GM12878 (cell line): ENCODE data around the gene NACAD. TPM values are rescaled to one million over a fixed set of nuclear protein-coding genes. Genes with fewer than 3 reads are reported as not detected.
"Not testable (repeated sequence)": the region's sequence is repeated elsewhere in the genome, so short reads cannot be mapped to it uniquely, and the experiment has no call there.

Experiments
- ATAC-seq: fragments of 200-7000 bp; cut with Tn5 transposase; 3 replicates; pipeline ENCODE4 v1.9.1; 2020; ENCODE audit warnings: mild to moderate bottlenecking, moderate library complexity
- BruUV-seq: library from RNA; stranded (reverse); fragments of 400-500 nt; replicated peaks from 2 replicates; lab custom pipeline; 2021; lab: Mats Ljungman, UMichigan
- CTCF ChIA-PET: fragments of 300-600 bp; sonication (Branson Sonifier 250); formaldehyde crosslinking; extraction: SDS; loops from one replicate; lab custom pipeline; 2021; ENCODE audit warnings: inconsistent platforms; lab: Yijun Ruan, JAX
- POLR2A ChIA-PET: fragments of 350-600 bp; formaldehyde crosslinking; extraction: SDS; loops from one replicate; lab custom pipeline; 2021; ENCODE audit warnings: inconsistent platforms; lab: Charles Lee
- RAD21 ChIA-PET: fragments of 300-600 bp; sonication (Branson Sonifier 250); formaldehyde crosslinking; loops from one replicate; lab custom pipeline; 2023; ENCODE audit warnings: antibody characterized with exemption; ENCODE audit not compliant: unreplicated experiment; lab: Charles Lee
- SMC1A ChIA-PET: fragments of 300-600 bp; sonication (Branson Sonifier 250); formaldehyde crosslinking; loops from one replicate; lab custom pipeline; 2023; ENCODE audit not compliant: unreplicated experiment, uncharacterized antibody; lab: Charles Lee
- DNase-seq: peaks from one replicate; pipeline ENCODE4 v3.0.0-alpha.2; 2011; ENCODE audit warnings: low read depth, low spot score
- FAIRE-seq: peaks from 3 replicates; lab custom pipeline; 2011; peaks lifted over from hg19 to GRCh38; lab: Jason Lieb, UNC
- H2AFZ ChIP-seq: 2 replicates; pipeline ENCODE4 v1.6.0; 2011; ENCODE audit warnings: low read depth, low read length, control low read depth; ENCODE audit not compliant: control insufficient read depth
- H3K27ac ChIP-seq: 2 replicates; pipeline ENCODE4 v1.5.1; 2011; ENCODE audit warnings: control low read depth; ENCODE audit not compliant: control insufficient read depth, insufficient read depth
- H3K27me3 ChIP-seq, 2 experiments: replicated peaks in 1 of 2; 2 replicates each; pipeline versions ENCODE4 v1.6.0 to v1.6.1; 2011; ENCODE audit warnings: low read length in 1 of 2; ENCODE audit not compliant: control insufficient read depth in 2 of 2, insufficient read depth in 2 of 2
- H3K36me3 ChIP-seq, 2 experiments: 2 replicates each; pipeline ENCODE4 v1.5.1; 2011; ENCODE audit warnings: low read length in 1 of 2; ENCODE audit not compliant: control insufficient read depth in 2 of 2, insufficient read depth in 2 of 2
- H3K4me1 ChIP-seq: 2 replicates; pipeline ENCODE4 v1.6.1; 2011; ENCODE audit warnings: mild to moderate bottlenecking, low read length, moderate library complexity, mixed read lengths; ENCODE audit not compliant: control insufficient read depth, insufficient read depth
- H3K4me2 ChIP-seq: 2 replicates; pipeline ENCODE4 v1.6.0; 2011; ENCODE audit warnings: control low read depth; ENCODE audit not compliant: control insufficient read depth, insufficient read depth
- H3K4me3 ChIP-seq: fragments of 200-600 bp; sonication (generic); 2 replicates; pipeline ENCODE4 v1.5.1; 2016
- H3K79me2 ChIP-seq: 2 replicates; pipeline ENCODE4 v1.6.0; 2011; ENCODE audit warnings: low read length; ENCODE audit not compliant: control insufficient read depth, insufficient read depth
- H3K9ac ChIP-seq: 2 replicates; pipeline ENCODE4 v1.8.0; 2011; ENCODE audit warnings: low read length, control low read depth, mixed read lengths; ENCODE audit not compliant: control insufficient read depth, insufficient read depth
- H3K9me3 ChIP-seq: replicated peaks from 3 replicates; pipeline ENCODE4 v1.5.1; 2011; ENCODE audit warnings: mild to moderate bottlenecking, low read length; ENCODE audit not compliant: control insufficient read depth, insufficient read depth
- H4K20me1 ChIP-seq: 2 replicates; pipeline ENCODE4 v1.6.0; 2011; ENCODE audit not compliant: control insufficient read depth, insufficient read depth
- SPI1 ChIP-seq: IDR thresholded peaks from 2 replicates; pipeline ENCODE4 v1.6.1; 2011; ENCODE audit warnings: low read depth, mild to moderate bottlenecking, low read length, moderate library complexity, borderline replicate concordance; ENCODE audit not compliant: insufficient read depth
- ZNF384 ChIP-seq: IDR thresholded peaks from 2 replicates; pipeline ENCODE4 v1.6.1; 2012; ENCODE audit warnings: low read depth, mild to moderate bottlenecking, low read length, improper control_type of control experiment, borderline replicate concordance
- WGBS: methylation state at CpG from one replicate; pipeline ENCODE4 v1.1.6; 2016; ENCODE audit warnings: low lambda C conversion rate; ENCODE audit not compliant: insufficient replicate concordance, insufficient coverage; ENCODE audit errors: missing lambda C conversion rate; 5-methylcytosine and 5-hydroxymethylcytosine counted together
- in situ Hi-C: fragments of 300-500 bp; cut with MboI; formaldehyde crosslinking; loops from 9 replicates; pipeline ENCODE4 v1.14.3; 2018; ENCODE audit warnings: mixed read lengths
- intact Hi-C: fragments of 100-400 bp; cut with micrococcal nuclease; formaldehyde crosslinking; loops from one replicate; pipeline ENCODE4 v1.14.2; 2022; ENCODE audit not compliant: unreplicated experiment
- polyA plus RNA-seq, 11 experiments: library from polyadenylated mRNA; depleted of rRNA in 4 of 11; unstranded in 6 of 11; stranded (reverse) in 5 of 11; fragments of >200 nt; fragmentation: Nextera tagmentation in 4 of 11; fragmentation: Illumina TruSeq in 1 of 11; extraction: Ambion mirVana in 4 of 11; extraction: Trizol in 1 of 11; gene quantifications; 1 replicate in 1 of 11; 2 replicates in 10 of 11; pipeline versions ENCODE4 v1.2.1 to v1.2.3, GENCODE V29; 2011 to 2016; ENCODE audit warnings: inconsistent platforms in 2 of 11, missing spikeins in 2 of 11, low read depth in 1 of 11
- total RNA-seq, 4 experiments: library from RNA; depleted of rRNA in 3 of 4; stranded (reverse); fragments of >200 nt in 3 of 4; fragmentation: Illumina TruSeq in 1 of 4; extraction: Trizol in 1 of 4; gene quantifications; 2 replicates each; pipeline versions ENCODE4 v1.2.1 to v1.2.3, GENCODE V29; 2013 to 2021
- TF ChIP-seq, protein P1 (sequence below): fragments of 450-650 bp; IDR thresholded peaks from 2 replicates; pipeline ENCODE4 v1.6.1; 2017; ENCODE audit warnings: mild to moderate bottlenecking, moderate library complexity

Gene NACAD
- total and polyA plus RNA-seq, 10 of the 15 experiments (the other 5 are each of a cell fraction or from before 2014, with no cell fraction given), result not detected

DNA sequence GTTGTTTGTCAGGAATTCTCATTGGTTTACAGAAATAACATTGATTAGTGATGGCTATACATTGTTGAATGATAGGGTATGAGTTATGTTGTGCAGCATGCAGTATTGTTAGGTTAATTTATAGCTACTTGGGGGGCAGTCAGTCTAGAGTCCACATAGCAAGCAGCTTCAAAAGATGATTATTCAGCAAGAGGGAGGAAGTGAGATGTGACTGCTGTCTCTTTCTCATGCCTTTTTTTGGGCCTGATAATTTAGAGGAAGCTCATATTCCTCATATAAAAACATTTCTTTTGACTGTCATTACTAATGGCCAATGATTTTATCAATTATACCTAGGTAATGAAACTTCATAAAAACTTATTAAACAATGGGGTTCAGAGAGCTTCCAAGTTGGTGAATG lies 26.2 kb upstream of the NACAD start:
- Histone ChIP-seq H3K79me2 (peaks cover 16% of the 10 kb centered on the region), H3K9ac (no peak overlapping the region), H3K4me1 (no peaks in the 10 kb centered on the region; the same call in 1 of the 2 replicates), H3K27me3 (no peaks in the 10 kb centered on the region; a peak in 1 of 4 replicates), H3K27ac (no peak overlapping the region), H3K4me2 (no peak overlapping the region), H3K4me3 (no peak overlapping the region), H2AFZ (no peak overlapping the region), H4K20me1 (no peaks in the 10 kb centered on the region), H3K9me3 (no peaks in the 10 kb centered on the region), H3K36me3 (no peaks in the 10 kb centered on the region)
- ChIA-PET RAD21 (interaction anchor here (0.8 to 4.4 kb wide), 4 partner anchors 18 to 141 kb away, joined by 3 to 20 read pairs (median 6); no protein-coding TSS in a partner anchor), SMC1A (interaction anchor here (1.0 to 7.1 kb wide), 8 partner anchors 21 to 271 kb away, joined by 3 to 61 read pairs (median 3); partner anchors contain the start of gene CCM2), CTCF (interaction anchor here (0.6 to 5.9 kb wide), 7 partner anchors 9 to 767 kb away, joined by 3 to 39 read pairs (median 4); no protein-coding TSS in a partner anchor), POLR2A (interaction anchor here (0.7 kb wide), 1 partner anchor 259 kb away, joined by 3 read pairs; no protein-coding TSS in a partner anchor)
- FAIRE-seq (no peak), ATAC-seq (no peak), DNase-seq (no peak)
- intact Hi-C loops, result loop anchor here (5.0 kb wide), 2 partner anchors 88 to 268 kb away; partner anchors contain the start of gene H2AZ2
- no TSS peak for BruUV-seq
- in situ Hi-C loops, result no loop called here
- TF ChIP-seq ZNF384, result no peak
- peak; percentile 39; the same call in 1 of the 2 replicates for TF ChIP-seq SPI1
- TF ChIP-seq, protein P1, sequence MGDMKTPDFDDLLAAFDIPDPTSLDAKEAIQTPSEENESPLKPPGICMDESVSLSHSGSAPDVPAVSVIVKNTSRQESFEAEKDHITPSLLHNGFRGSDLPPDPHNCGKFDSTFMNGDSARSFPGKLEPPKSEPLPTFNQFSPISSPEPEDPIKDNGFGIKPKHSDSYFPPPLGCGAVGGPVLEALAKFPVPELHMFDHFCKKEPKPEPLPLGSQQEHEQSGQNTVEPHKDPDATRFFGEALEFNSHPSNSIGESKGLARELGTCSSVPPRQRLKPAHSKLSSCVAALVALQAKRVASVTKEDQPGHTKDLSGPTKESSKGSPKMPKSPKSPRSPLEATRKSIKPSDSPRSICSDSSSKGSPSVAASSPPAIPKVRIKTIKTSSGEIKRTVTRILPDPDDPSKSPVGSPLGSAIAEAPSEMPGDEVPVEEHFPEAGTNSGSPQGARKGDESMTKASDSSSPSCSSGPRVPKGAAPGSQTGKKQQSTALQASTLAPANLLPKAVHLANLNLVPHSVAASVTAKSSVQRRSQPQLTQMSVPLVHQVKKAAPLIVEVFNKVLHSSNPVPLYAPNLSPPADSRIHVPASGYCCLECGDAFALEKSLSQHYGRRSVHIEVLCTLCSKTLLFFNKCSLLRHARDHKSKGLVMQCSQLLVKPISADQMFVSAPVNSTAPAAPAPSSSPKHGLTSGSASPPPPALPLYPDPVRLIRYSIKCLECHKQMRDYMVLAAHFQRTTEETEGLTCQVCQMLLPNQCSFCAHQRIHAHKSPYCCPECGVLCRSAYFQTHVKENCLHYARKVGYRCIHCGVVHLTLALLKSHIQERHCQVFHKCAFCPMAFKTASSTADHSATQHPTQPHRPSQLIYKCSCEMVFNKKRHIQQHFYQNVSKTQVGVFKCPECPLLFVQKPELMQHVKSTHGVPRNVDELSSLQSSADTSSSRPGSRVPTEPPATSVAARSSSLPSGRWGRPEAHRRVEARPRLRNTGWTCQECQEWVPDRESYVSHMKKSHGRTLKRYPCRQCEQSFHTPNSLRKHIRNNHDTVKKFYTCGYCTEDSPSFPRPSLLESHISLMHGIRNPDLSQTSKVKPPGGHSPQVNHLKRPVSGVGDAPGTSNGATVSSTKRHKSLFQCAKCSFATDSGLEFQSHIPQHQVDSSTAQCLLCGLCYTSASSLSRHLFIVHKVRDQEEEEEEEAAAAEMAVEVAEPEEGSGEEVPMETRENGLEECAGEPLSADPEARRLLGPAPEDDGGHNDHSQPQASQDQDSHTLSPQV, result no peak

DNA sequence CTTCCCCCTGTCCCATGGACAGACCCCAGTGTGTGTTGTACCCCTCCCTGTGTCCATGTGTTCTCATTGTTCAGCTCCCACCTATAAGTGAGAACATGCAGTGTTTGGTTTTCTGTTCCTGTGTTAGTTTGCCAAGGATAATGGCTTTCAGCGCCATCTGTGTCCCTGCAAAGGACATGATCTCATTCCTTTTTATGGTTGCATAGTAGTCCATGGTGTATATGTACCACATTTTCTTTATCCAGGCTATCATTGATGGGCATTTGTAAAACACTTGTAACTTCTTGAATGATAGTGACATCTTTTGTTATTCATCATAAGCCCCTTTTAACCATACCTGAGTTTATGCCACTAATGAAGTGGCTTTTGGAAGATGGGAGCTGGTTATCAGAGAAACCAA lies 25.5 kb upstream of the NACAD start:
- H3K4me3 ChIP-seq, H3K4me2 ChIP-seq, BruUV-seq, H4K20me1 ChIP-seq, H2AFZ ChIP-seq, H3K36me3 ChIP-seq, POLR2A ChIA-PET, H3K27me3 ChIP-seq, H3K4me1 ChIP-seq, H3K9ac ChIP-seq, in situ Hi-C loops, FAIRE-seq, H3K27ac ChIP-seq, ATAC-seq, DNase-seq, H3K9me3 ChIP-seq: not testable (repeated sequence)
- H3K79me2 ChIP-seq, result peaks cover 22% of the 10 kb centered on the region
- CTCF ChIA-PET, result interaction anchor here (1.0 to 5.9 kb wide), 6 partner anchors 9 to 257 kb away, joined by 3 to 39 read pairs (median 4); no protein-coding TSS in a partner anchor
- RAD21 ChIA-PET, result interaction anchor here (0.8 to 4.4 kb wide), 4 partner anchors 19 to 140 kb away, joined by 3 to 20 read pairs (median 6); no protein-coding TSS in a partner anchor
- SMC1A ChIA-PET, result interaction anchor here (0.9 to 7.1 kb wide), 9 partner anchors 20 to 270 kb away, joined by 3 to 61 read pairs (median 3); partner anchors contain the start of gene CCM2
- WGBS, result 31% methylated on average over 1 of the region's 1 CpG
- intact Hi-C loops, result loop anchor here (5.0 kb wide), 2 partner anchors 87 to 267 kb away; partner anchors contain the start of gene H2AZ2
